H9 (cell line): Measurements from ENCODE around the gene DPP6. TPM values are rescaled to one million over a fixed set of nuclear protein-coding genes. Genes with fewer than 3 reads are reported as not detected.

Experiments
- DNase-seq: peaks from one replicate; pipeline ENCODE4 v3.0.0-alpha.2; 2017
- H2AFZ ChIP-seq: one replicate; pipeline ENCODE4 v1.6.1; 2013; ENCODE audit warnings: mild to moderate bottlenecking, low read length, control low read depth, moderate library complexity
- H2AK5ac ChIP-seq: 2 replicates; pipeline ENCODE4 v1.6.1; 2013; ENCODE audit warnings: low read length, control low read depth, mixed read lengths; ENCODE audit not compliant: insufficient read length
- H2BK120ac ChIP-seq: one replicate; pipeline ENCODE4 v1.6.1; 2013; ENCODE audit warnings: low read depth, mild to moderate bottlenecking, low read length, control low read depth, inconsistent platforms; ENCODE audit not compliant: poor library complexity, severe bottlenecking
- H2BK12ac ChIP-seq: 2 replicates; pipeline ENCODE4 v1.6.1; 2013; ENCODE audit warnings: low read length, control low read depth, mixed read lengths, low read depth; ENCODE audit not compliant: insufficient read length
- H2BK15ac ChIP-seq: 2 replicates; pipeline ENCODE4 v1.6.1; 2013; ENCODE audit warnings: low read depth, low read length, control low read depth
- H2BK20ac ChIP-seq: one replicate; pipeline ENCODE4 v1.6.1; 2013; ENCODE audit warnings: low read depth, mild to moderate bottlenecking, low read length, control low read depth, inconsistent platforms; ENCODE audit not compliant: poor library complexity, severe bottlenecking
- H2BK5ac ChIP-seq: 2 replicates; pipeline ENCODE4 v1.6.1; 2013; ENCODE audit warnings: low read length, control low read depth, mixed read lengths; ENCODE audit not compliant: insufficient read length
- H3K14ac ChIP-seq: 2 replicates; pipeline ENCODE4 v1.6.1; 2013; ENCODE audit warnings: low read length, control low read depth; ENCODE audit not compliant: insufficient read depth
- H3K18ac ChIP-seq: 2 replicates; pipeline ENCODE4 v1.6.1; 2013; ENCODE audit warnings: low read depth, mild to moderate bottlenecking, mixed read lengths, low read length, control low read depth; ENCODE audit not compliant: insufficient read length
- H3K23ac ChIP-seq: 2 replicates; pipeline ENCODE4 v1.6.1; 2013; ENCODE audit warnings: low read length, control low read depth, mixed read lengths, low read depth; ENCODE audit not compliant: insufficient read length
- H3K23me2 ChIP-seq: 2 replicates; pipeline ENCODE4 v1.6.1; 2013; ENCODE audit warnings: low read depth, mild to moderate bottlenecking, mixed read lengths, low read length, control low read depth; ENCODE audit not compliant: insufficient read length, poor library complexity, severe bottlenecking
- H3K27ac ChIP-seq: 2 replicates; pipeline ENCODE4 v1.5.1; 2013; ENCODE audit warnings: low read length, control low read depth, mixed read lengths, low read depth; ENCODE audit not compliant: insufficient read length
- H3K27me3 ChIP-seq: 2 replicates; pipeline ENCODE4 v1.6.1; 2013; ENCODE audit warnings: low read length, control low read depth, inconsistent platforms; ENCODE audit not compliant: insufficient read depth
- H3K4ac ChIP-seq: 2 replicates; pipeline ENCODE4 v1.6.1; 2013; ENCODE audit warnings: low read depth, mild to moderate bottlenecking, control low read depth, inconsistent platforms, low read length, moderate library complexity
- H3K4me1 ChIP-seq: 2 replicates; pipeline ENCODE4 v1.6.1; 2013; ENCODE audit warnings: low read length, control low read depth, inconsistent platforms; ENCODE audit not compliant: insufficient read depth
- H3K4me2 ChIP-seq: 2 replicates; pipeline ENCODE4 v1.6.1; 2013; ENCODE audit warnings: low read length, control low read depth, mixed read lengths; ENCODE audit not compliant: insufficient read length, insufficient read depth
- H3K56ac ChIP-seq: 2 replicates; pipeline ENCODE4 v1.6.1; 2013; ENCODE audit warnings: low read depth, mild to moderate bottlenecking, mixed read lengths, low read length, control low read depth; ENCODE audit not compliant: insufficient read length
- H3K79me1 ChIP-seq: 2 replicates; pipeline ENCODE4 v1.6.1; 2013; ENCODE audit warnings: low read depth, mild to moderate bottlenecking, moderate library complexity, low read length, control low read depth, inconsistent platforms; ENCODE audit not compliant: insufficient read depth, poor library complexity, severe bottlenecking
- H3K79me2 ChIP-seq: 2 replicates; pipeline ENCODE4 v1.6.1; 2013; ENCODE audit warnings: low read length, control low read depth, inconsistent platforms; ENCODE audit not compliant: insufficient read depth
- H3K9ac ChIP-seq: 2 replicates; pipeline ENCODE4 v1.6.1; 2013; ENCODE audit warnings: low read length, control low read depth, mixed read lengths; ENCODE audit not compliant: insufficient read length; ENCODE audit errors: extremely low read depth
- H3K9me3 ChIP-seq: one replicate; pipeline ENCODE4 v1.6.1; 2013; ENCODE audit warnings: low read depth, low read length, inconsistent platforms; ENCODE audit not compliant: control insufficient read depth
- H3T11ph ChIP-seq: one replicate; pipeline ENCODE4 v1.6.1; 2013; ENCODE audit warnings: mild to moderate bottlenecking, low read length, control low read depth, inconsistent platforms
- H4K20me1 ChIP-seq: one replicate; pipeline ENCODE4 v1.6.1; 2013; ENCODE audit not compliant: control insufficient read depth, insufficient read length, insufficient read depth
- H4K5ac ChIP-seq: 2 replicates; pipeline ENCODE4 v1.6.1; 2013; ENCODE audit warnings: low read depth, mild to moderate bottlenecking, mixed read lengths, low read length, control low read depth; ENCODE audit not compliant: insufficient read length
- H4K8ac ChIP-seq: replicated peaks from 2 replicates; pipeline ENCODE4 v1.6.1; 2013; ENCODE audit warnings: low read length, control low read depth, mixed read lengths, low read depth; ENCODE audit not compliant: insufficient read length
- H4K91ac ChIP-seq: 2 replicates; pipeline ENCODE4 v1.6.1; 2013; ENCODE audit warnings: low read depth, mild to moderate bottlenecking, moderate library complexity, mixed read lengths, low read length, control low read depth; ENCODE audit not compliant: insufficient read length
- H3K27ac Mint-ChIP-seq, 3 experiments: 2 replicates in 2 of 3; 3 replicates in 1 of 3; pipeline ENCODE4 v1.8.0; 2020 to 2021; ENCODE audit warnings: mixed read lengths in 3 of 3, mild to moderate bottlenecking in 1 of 3, moderate library complexity in 1 of 3
- H3K27me3 Mint-ChIP-seq: 2 replicates; pipeline ENCODE4 v1.8.0; 2021; ENCODE audit warnings: low read depth, mild to moderate bottlenecking, moderate library complexity, mixed read lengths
- H3K36me3 Mint-ChIP-seq, 3 experiments: 2 replicates in 2 of 3; 3 replicates in 1 of 3; pipeline ENCODE4 v1.8.0; 2020 to 2021; ENCODE audit warnings: low read depth in 3 of 3, mixed read lengths in 3 of 3; ENCODE audit not compliant: insufficient read depth in 1 of 3
- H3K4me1 Mint-ChIP-seq, 2 experiments: 2 replicates each; pipeline ENCODE4 v1.8.0; 2020; ENCODE audit warnings: mixed read lengths in 2 of 2
- H3K4me3 Mint-ChIP-seq, 2 experiments: 2 replicates in 1 of 2; 3 replicates in 1 of 2; pipeline ENCODE4 v1.8.0; 2020 to 2021; ENCODE audit warnings: mild to moderate bottlenecking in 2 of 2, mixed read lengths in 2 of 2, moderate library complexity in 1 of 2
- H3K9me3 Mint-ChIP-seq, 2 experiments: 2 replicates in 1 of 2; 3 replicates in 1 of 2; pipeline ENCODE4 v1.8.0; 2020; ENCODE audit warnings: mild to moderate bottlenecking in 2 of 2, mixed read lengths in 2 of 2, moderate library complexity in 1 of 2
- CTCF ChIP-seq: fragments of 200-600 bp; sonication (generic); conservative IDR thresholded peaks from 3 replicates; pipeline ENCODE4 v1.8.0; 2021; ENCODE audit warnings: antibody characterized with exemption, mild to moderate bottlenecking
- WGBS: extraction: QIAGEN DNeasy Blood & Tissue Kit; methylation state at CpG from one replicate; pipeline ENCODE4 v1.1.7; 2013; ENCODE audit warnings: missing lambda C conversion rate, low lambda C conversion rate, mixed read lengths; ENCODE audit not compliant: insufficient read length; ENCODE audit errors: extremely low coverage; 5-methylcytosine and 5-hydroxymethylcytosine counted together
- total RNA-seq: library from RNA; stranded (reverse); gene quantifications from 2 replicates; pipeline ENCODE4 v1.2.1, GENCODE V29; 2021

DPP6 gene
- total RNA-seq, 1 experiment from 2014 or later: 4.5 TPM

GRCh38 chr7:154469652-154470051, 417.5 kb downstream of the DPP6 start:
- Histone ChIP-seq H4K8ac (no peak overlapping the region), H3K27me3 (no peaks in the 10 kb centered on the region)

More at GRCh38 chr7:154469652-154470051, 417.5 kb downstream of the DPP6 start:
- Mint-ChIP-seq H3K4me1 (0 out of 4 replicates have a peak, but pooled peaks cover 0 to 2% of the 10 kb centered on the region in 2 experiments), H3K27me3 (peaks cover 2% of the 10 kb centered on the region), H3K4me3 (no peak overlapping the region), H3K9me3 (peaks cover 3 to 10% of the 10 kb centered on the region in 2 experiments; a peak in 4 of 5 replicates), H3K27ac (no peak overlapping the region), H3K36me3 (no peaks in the 10 kb centered on the region; a peak in 1 of 7 replicates)
- Histone ChIP-seq H2BK5ac (no peak overlapping the region), H3K9me3 (no peaks in the 10 kb centered on the region), H3K23me2 (no peaks in the 10 kb centered on the region), H2BK12ac (no peak overlapping the region), H2BK15ac (no peak overlapping the region), H3K56ac (no peak overlapping the region), H3K23ac (no peak overlapping the region), H2AFZ (no peak overlapping the region), H3T11ph (no peak overlapping the region), H2AK5ac (no peak overlapping the region), H2BK20ac (no peak overlapping the region), H4K20me1 (no peaks in the 10 kb centered on the region), H3K27ac (no peak overlapping the region), H2BK120ac (no peak overlapping the region), H3K79me1 (no peaks in the 10 kb centered on the region), H3K4ac (no peak overlapping the region), H3K14ac (no peak overlapping the region), H3K4me2 (no peak overlapping the region), H3K79me2 (no peaks in the 10 kb centered on the region), H4K91ac (no peak overlapping the region), H3K9ac (no peak overlapping the region), H3K18ac (no peak overlapping the region), H4K5ac (no peak overlapping the region), H3K4me1 (no peaks in the 10 kb centered on the region)
- no peak for TF ChIP-seq CTCF
- WGBS: no CpG with 5 or more reads among the region's 5 CpGs
- no peak for DNase-seq
